ENCODE results near the gene SPDL1. TPM values are rescaled to one million over a fixed set of nuclear protein-coding genes. Genes with fewer than 3 reads are reported as not detected.

The SPDL1 gene
- total RNA-seq, 2 donors from 2014 or later, result 42.0 to 47.4 TPM

- no peak for DNase-seq
- H3K36me3 Mint-ChIP-seq (ENCODE audit: low read depth), result no peaks in the 10 kb centered on the region
- H3K4me3 Mint-ChIP-seq, result no peak overlapping the region
- Histone ChIP-seq H3K36me3 (ENCODE audit: control insufficient read depth, insufficient read depth, low read length) (no peaks in the 10 kb centered on the region), H3K4me3 (ENCODE audit: low read length) (no peak overlapping the region), H3K9me3 (ENCODE audit: control insufficient read depth, low read length) (no peaks in the 10 kb centered on the region), H3K27ac (ENCODE audit: low read depth, low read length) (no peak overlapping the region), H3K27me3 (ENCODE audit: control insufficient read depth, insufficient read depth, low read length, poor library complexity, severe bottlenecking) (no peaks in the 10 kb centered on the region), H3K9ac (ENCODE audit: extremely low read depth, low read length, poor library complexity, severe bottlenecking) (no peak overlapping the region), H3K4me1 (ENCODE audit: control insufficient read depth, insufficient read depth, low read length) (peaks cover 3% of the 10 kb centered on the region)
- 75 to 92% methylated on average over 1 to 5 of the region's 5 CpGs for WGBS, 2 experiments (ENCODE audit: insufficient coverage in 1 of 2, insufficient read length in 1 of 2)
- TF ChIP-seq CTCF (conservative IDR thresholded peaks at IDR 0.05), result no peak
- peaks cover 3% of the 10 kb centered on the region for H3K27me3 Mint-ChIP-seq (ENCODE audit: insufficient read depth)
- H3K27ac Mint-ChIP-seq, result no peak overlapping the region
- no peaks in the 10 kb centered on the region for H3K9me3 Mint-ChIP-seq
- peaks cover 28% of the 10 kb centered on the region for H3K4me1 Mint-ChIP-seq
Observed at GRCh38 chr5:169650701-169651331, 67.2 kb downstream of the SPDL1 start.

GRCh38 chr5:169651526-169651925 lies 68.0 kb downstream of the SPDL1 start:
- TF ChIP-seq CTCF (conservative IDR thresholded peaks at IDR 0.05), result no peak
- no peaks in the 10 kb centered on the region for H3K9me3 ChIP-seq (ENCODE audit: control insufficient read depth, low read length)
- H3K27ac ChIP-seq (ENCODE audit: low read depth, low read length), result no peak overlapping the region
- no peaks in the 10 kb centered on the region for H3K27me3 ChIP-seq (ENCODE audit: control insufficient read depth, insufficient read depth, low read length, poor library complexity, severe bottlenecking)
- H3K9ac ChIP-seq (ENCODE audit: extremely low read depth, low read length, poor library complexity, severe bottlenecking), result no peak overlapping the region
- DNase-seq, result no peak
- Mint-ChIP-seq H3K27ac (no peak overlapping the region), H3K4me3 (no peak overlapping the region), H3K27me3 (ENCODE audit: insufficient read depth) (peaks cover 3% of the 10 kb centered on the region), H3K36me3 (ENCODE audit: low read depth) (no peaks in the 10 kb centered on the region), H3K9me3 (no peaks in the 10 kb centered on the region), H3K4me1 (peaks cover 28% of the 10 kb centered on the region)
- peaks cover 3% of the 10 kb centered on the region for H3K4me1 ChIP-seq (ENCODE audit: control insufficient read depth, insufficient read depth, low read length)
- WGBS, 2 experiments (ENCODE audit: insufficient coverage in 1 of 2, insufficient read length in 1 of 2), result 85 to 97% methylated on average over 4 to 5 of the region's 5 CpGs
- H3K4me3 ChIP-seq (ENCODE audit: low read length), result no peak overlapping the region
- H3K36me3 ChIP-seq (ENCODE audit: control insufficient read depth, insufficient read depth, low read length), result no peaks in the 10 kb centered on the region

GRCh38 chr5:169652057-169652456 lies 68.5 kb downstream of the SPDL1 start:
- Histone ChIP-seq H3K36me3 (ENCODE audit: control insufficient read depth, insufficient read depth, low read length) (no peaks in the 10 kb centered on the region), H3K4me1 (ENCODE audit: control insufficient read depth, insufficient read depth, low read length) (peaks cover 3% of the 10 kb centered on the region), H3K27me3 (ENCODE audit: control insufficient read depth, insufficient read depth, low read length, poor library complexity, severe bottlenecking) (no peaks in the 10 kb centered on the region), H3K27ac (ENCODE audit: low read depth, low read length) (no peak overlapping the region), H3K9me3 (ENCODE audit: control insufficient read depth, low read length) (no peaks in the 10 kb centered on the region), H3K4me3 (ENCODE audit: low read length) (no peak overlapping the region), H3K9ac (ENCODE audit: extremely low read depth, low read length, poor library complexity, severe bottlenecking) (no peak overlapping the region)
- H3K4me3 Mint-ChIP-seq, result no peak overlapping the region
- H3K9me3 Mint-ChIP-seq, result no peaks in the 10 kb centered on the region
- H3K27ac Mint-ChIP-seq, result no peak overlapping the region
- no peaks in the 10 kb centered on the region for H3K36me3 Mint-ChIP-seq (ENCODE audit: low read depth)
- no peak for DNase-seq
- peaks cover 28% of the 10 kb centered on the region for H3K4me1 Mint-ChIP-seq
- peaks cover 3% of the 10 kb centered on the region for H3K27me3 Mint-ChIP-seq (ENCODE audit: insufficient read depth)
- WGBS, 2 experiments (ENCODE audit: insufficient coverage in 1 of 2, insufficient read length in 1 of 2), result 92 to 100% methylated on average over 1 of the region's 1 CpG
- TF ChIP-seq CTCF (conservative IDR thresholded peaks at IDR 0.05), result no peak

All from endodermal cell (in vitro differentiated cells).